RWPE1 (cell line): ENCODE results near the gene ROR2.

ENCODE experiments used
- CTCF ChIA-PET: fragments of 350-600 bp; sonication (Branson Sonifier 250); formaldehyde crosslinking; extraction: SDS; loops from one replicate; lab custom pipeline; 2021; lab: Yijun Ruan, JAX
- POLR2A ChIA-PET: fragments of 400-600 bp; formaldehyde crosslinking; extraction: SDS; loops from one replicate; lab custom pipeline; 2020; ENCODE audit warnings: antibody characterized with exemption; ENCODE audit not compliant: low non-redundant PET; lab: Yijun Ruan, JAX
- DNase-seq: peaks from one replicate; pipeline ENCODE4 v3.0.0; 2012; ENCODE audit warnings: low spot score
- H3K27ac ChIP-seq: fragments of 450-650 bp; 2 replicates; pipeline ENCODE4 v1.5.1; 2017
- CTCF ChIP-seq: fragments of 450-650 bp; conservative IDR thresholded peaks from 2 replicates; pipeline ENCODE4 v1.5.1; 2017; ENCODE audit warnings: low read depth, mild to moderate bottlenecking

ROR2 gene

GRCh38 chr9:91790917-91791316, 159.1 kb downstream of the ROR2 start:
- H3K27ac ChIP-seq, result no peak overlapping the region
- ChIA-PET POLR2A (interaction anchor here (1.0 kb wide), 1 partner anchor 47 kb away, joined by 4 read pairs; no protein-coding TSS in a partner anchor), CTCF (interaction anchor here (0.6 to 1.3 kb wide), 3 partner anchors 21 to 1459 kb away, joined by 3 to 5 read pairs (median 5); partner anchors contain the start of gene ROR2)
- no peak for TF ChIP-seq CTCF
- no peak for DNase-seq

GRCh38 chr9:91789941-91790340, 160.1 kb downstream of the ROR2 start:
- CTCF ChIA-PET, result interaction anchor here (1.3 kb wide), 1 partner anchor 160 kb away, joined by 5 read pairs; the partner anchor contains the start of gene ROR2
- TF ChIP-seq CTCF, result no peak
- POLR2A ChIA-PET, result interaction anchor here (1.0 kb wide), 1 partner anchor 48 kb away, joined by 4 read pairs; no protein-coding TSS in a partner anchor
- H3K27ac ChIP-seq, result no peak overlapping the region
- no peak for DNase-seq

GRCh38 chr9:91787931-91788330, 162.1 kb downstream of the ROR2 start:
- POLR2A ChIA-PET, result no interaction called here

GRCh38 chr9:91786132-91786896, 163.7 kb downstream of the ROR2 start:
- no peak for TF ChIP-seq CTCF
- DNase-seq, result no peak
- ChIA-PET CTCF (interaction anchor here (0.7 kb wide), 1 partner anchor 9 kb away, joined by 3 read pairs; no protein-coding TSS in a partner anchor), POLR2A (no interaction called here)
- no peak overlapping the region for H3K27ac ChIP-seq

More at GRCh38 chr9:91787931-91788330, 162.1 kb downstream of the ROR2 start:
- no peak overlapping the region for H3K27ac ChIP-seq
- CTCF ChIA-PET, result no interaction called here
- no peak for TF ChIP-seq CTCF
- no peak for DNase-seq

GRCh38 chr9:91785447-91785842, 164.6 kb downstream of the ROR2 start:
- CTCF ChIA-PET, result no interaction called here
- POLR2A ChIA-PET, result no interaction called here

More at GRCh38 chr9:91785447-91785842, 164.6 kb downstream of the ROR2 start:
- no peak for TF ChIP-seq CTCF
- DNase-seq, result no peak
- no peak overlapping the region for H3K27ac ChIP-seq
